Endothelial cell of umbilical vein (primary cell): ENCODE data around the gene GPRIN2.

Source experiments
- EZH2 ChIP-seq: IDR thresholded peaks from 2 replicates; pipeline ENCODE4 v1.6.1; 2012; ENCODE audit warnings: borderline replicate concordance, low read depth, mild to moderate bottlenecking, moderate library complexity, low read length, inconsistent platforms; ENCODE audit not compliant: severe bottlenecking
- MYC ChIP-seq: IDR thresholded peaks from one replicate; pipeline ENCODE4 v1.6.1; 2011; ENCODE audit warnings: mild to moderate bottlenecking, low read depth, low read length

- no peak for TF ChIP-seq MYC
- TF ChIP-seq EZH2, result no peak
These were observed 29.8 kb downstream of the GPRIN2 start for GRCh38 chr10:46526682-46527038.
